Measurements from ENCODE around the gene SH3TC1.

The SH3TC1 gene

GRCh38 chr4:8238515-8239053, 39.5 kb downstream of the SH3TC1 start:
- DNase-seq (ENCODE audit: low read depth), result no peak
- peak; percentile 17; the same call in 1 of the 2 replicates for TF ChIP-seq CTCF (IDR thresholded peaks at IDR 0.05; ENCODE audit: control insufficient read depth, extremely low read depth, insufficient read depth)
- H3K4me3 ChIP-seq (ENCODE audit: low read depth, low read length), result no peak overlapping the region

GRCh38 chr4:8239226-8239625, 40.1 kb downstream of the SH3TC1 start:
- H3K4me3 ChIP-seq (ENCODE audit: low read depth, low read length), result no peak overlapping the region
- no peak for TF ChIP-seq CTCF (IDR thresholded peaks at IDR 0.05; ENCODE audit: control insufficient read depth, extremely low read depth, insufficient read depth)
- DNase-seq (ENCODE audit: low read depth), result no peak

GRCh38 chr4:8239661-8240060, 40.6 kb downstream of the SH3TC1 start:
- TF ChIP-seq CTCF (IDR thresholded peaks at IDR 0.05; ENCODE audit: control insufficient read depth, extremely low read depth, insufficient read depth), result no peak
- no peak overlapping the region for H3K4me3 ChIP-seq (ENCODE audit: low read depth, low read length)
- DNase-seq (ENCODE audit: low read depth), result no peak

GRCh38 chr4:8240211-8241041, 41.3 kb downstream of the SH3TC1 start:
- TF ChIP-seq CTCF (IDR thresholded peaks at IDR 0.05; ENCODE audit: control insufficient read depth, extremely low read depth, insufficient read depth), result no peak
- no peak for DNase-seq (ENCODE audit: low read depth)
- H3K4me3 ChIP-seq (ENCODE audit: low read depth, low read length), result no peak overlapping the region

GRCh38 chr4:8241211-8241779, 42.2 kb downstream of the SH3TC1 start:
- TF ChIP-seq CTCF (IDR thresholded peaks at IDR 0.05; ENCODE audit: control insufficient read depth, extremely low read depth, insufficient read depth), result no peak
- DNase-seq (ENCODE audit: low read depth), result no peak
- no peak overlapping the region for H3K4me3 ChIP-seq (ENCODE audit: low read depth, low read length)

- TF ChIP-seq CTCF (IDR thresholded peaks at IDR 0.05; ENCODE audit: control insufficient read depth, extremely low read depth, insufficient read depth), result peak; percentile 85
- no peak for DNase-seq (ENCODE audit: low read depth)
- no peak overlapping the region for H3K4me3 ChIP-seq (ENCODE audit: low read depth, low read length)
These were observed 43.0 kb downstream of the SH3TC1 start for GRCh38 chr4:8241895-8242696.

Measured in LNCaP clone FGC (cell line).